GM12865 (cell line): ENCODE results near the gene TMEM167A.

Experiments used
- DNase-seq: peaks from one replicate; pipeline ENCODE4 v3.0.0; 2010; ENCODE audit warnings: low read depth
- H3K4me3 ChIP-seq: 2 replicates; pipeline ENCODE4 v1.5.1; 2011; ENCODE audit warnings: mild to moderate bottlenecking, low read depth, low read length, control low read depth
- TF ChIP-seq, protein P1 (sequence below): IDR thresholded peaks from 2 replicates; pipeline ENCODE4 v1.5.1; 2011; ENCODE audit warnings: low read length, control low read depth, low read depth, inconsistent platforms; ENCODE audit not compliant: insufficient read depth; ENCODE audit errors: missing control alignments

TMEM167A gene

DNA sequence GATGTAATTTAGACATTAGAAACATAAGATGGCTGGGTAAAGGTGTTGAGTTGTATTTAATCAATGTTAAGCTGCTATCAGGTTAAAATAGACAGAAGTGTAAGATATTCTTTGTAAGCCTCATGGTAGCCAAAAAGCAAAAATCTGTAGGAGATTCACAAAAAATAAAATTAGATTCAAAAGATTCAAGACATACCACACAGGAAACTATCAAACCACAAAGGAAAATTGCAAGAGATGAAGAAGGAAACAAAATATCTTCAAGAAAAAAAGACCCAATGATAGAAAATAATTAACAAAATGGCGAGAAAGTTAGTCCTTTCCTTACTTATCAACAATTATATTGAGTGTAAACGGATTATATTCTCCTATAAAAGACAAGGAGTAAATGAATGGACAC lies 15.4 kb upstream of the TMEM167A start:
- no peak overlapping the region for H3K4me3 ChIP-seq
- TF ChIP-seq, protein P1, sequence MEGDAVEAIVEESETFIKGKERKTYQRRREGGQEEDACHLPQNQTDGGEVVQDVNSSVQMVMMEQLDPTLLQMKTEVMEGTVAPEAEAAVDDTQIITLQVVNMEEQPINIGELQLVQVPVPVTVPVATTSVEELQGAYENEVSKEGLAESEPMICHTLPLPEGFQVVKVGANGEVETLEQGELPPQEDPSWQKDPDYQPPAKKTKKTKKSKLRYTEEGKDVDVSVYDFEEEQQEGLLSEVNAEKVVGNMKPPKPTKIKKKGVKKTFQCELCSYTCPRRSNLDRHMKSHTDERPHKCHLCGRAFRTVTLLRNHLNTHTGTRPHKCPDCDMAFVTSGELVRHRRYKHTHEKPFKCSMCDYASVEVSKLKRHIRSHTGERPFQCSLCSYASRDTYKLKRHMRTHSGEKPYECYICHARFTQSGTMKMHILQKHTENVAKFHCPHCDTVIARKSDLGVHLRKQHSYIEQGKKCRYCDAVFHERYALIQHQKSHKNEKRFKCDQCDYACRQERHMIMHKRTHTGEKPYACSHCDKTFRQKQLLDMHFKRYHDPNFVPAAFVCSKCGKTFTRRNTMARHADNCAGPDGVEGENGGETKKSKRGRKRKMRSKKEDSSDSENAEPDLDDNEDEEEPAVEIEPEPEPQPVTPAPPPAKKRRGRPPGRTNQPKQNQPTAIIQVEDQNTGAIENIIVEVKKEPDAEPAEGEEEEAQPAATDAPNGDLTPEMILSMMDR, result no peak
- DNase-seq, result no peak

DNA sequence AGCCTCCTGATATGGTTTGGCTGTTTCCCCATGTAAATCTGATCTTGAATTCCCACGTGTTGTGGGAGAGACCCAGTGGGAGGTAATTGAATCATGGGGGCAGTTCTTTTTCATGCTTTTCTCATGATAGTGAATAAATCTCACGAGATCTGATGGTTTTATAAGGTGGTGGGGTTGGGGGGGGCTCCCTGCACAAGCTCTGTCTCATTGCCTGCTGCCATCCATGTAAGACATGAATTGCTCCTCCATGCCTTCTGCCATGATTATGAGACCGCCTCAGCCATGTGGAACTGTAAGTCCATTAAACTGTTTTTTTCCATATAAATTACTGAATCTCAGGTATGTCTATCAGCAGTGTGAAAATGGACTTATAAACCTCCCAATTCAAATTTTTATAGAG lies 13.0 kb upstream of the TMEM167A start:
- DNase-seq, result no peak
- no peak overlapping the region for H3K4me3 ChIP-seq
- TF ChIP-seq, protein P1, result no peak

- TF ChIP-seq, protein P1, result no peak
- no peak for DNase-seq
- H3K4me3 ChIP-seq, result no peak overlapping the region
Observed at GRCh38 chr5:83085106-83085505, 7.9 kb upstream of the TMEM167A start.

DNA sequence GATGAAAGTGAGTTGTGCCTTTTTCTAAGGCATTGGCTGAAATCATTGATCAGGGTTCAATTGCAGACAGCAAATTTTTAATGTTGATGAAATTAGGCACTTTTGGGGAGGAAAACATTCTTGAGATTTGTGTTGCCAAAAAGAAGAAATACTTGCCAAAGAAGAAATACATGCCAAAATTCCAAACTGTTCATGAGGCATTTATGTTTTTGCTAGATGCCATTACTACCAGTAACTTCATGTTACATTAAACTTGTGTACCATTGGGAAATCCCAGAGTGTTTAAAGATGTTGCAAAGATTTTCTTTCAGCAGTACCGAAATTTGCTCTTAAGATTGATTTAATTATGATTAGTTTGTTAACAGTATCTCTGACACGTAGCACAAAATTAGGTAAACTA lies 7.1 kb upstream of the TMEM167A start:
- DNase-seq, result no peak
- H3K4me3 ChIP-seq, result no peak overlapping the region
- TF ChIP-seq, protein P1, result no peak

DNA sequence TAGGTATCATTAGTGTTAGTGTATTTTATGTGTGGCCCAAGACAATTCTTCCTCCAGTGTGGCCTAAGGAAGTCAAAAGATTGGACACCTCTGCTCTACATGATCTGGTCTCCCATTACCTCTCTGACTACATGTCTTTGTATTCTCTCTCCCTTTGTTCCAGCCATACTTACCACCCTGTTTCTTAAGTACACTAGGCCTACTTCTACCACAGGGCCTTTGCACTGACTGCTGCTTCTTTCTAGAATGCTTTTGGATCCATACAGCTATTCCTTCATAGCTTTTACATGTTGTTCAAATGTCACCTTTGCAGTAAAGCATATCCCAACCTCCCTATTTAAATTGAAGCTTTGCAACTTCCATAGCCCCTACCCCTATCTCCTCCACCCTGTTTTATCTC lies 5.6 kb upstream of the TMEM167A start:
- TF ChIP-seq, protein P1, result no peak
- no peak overlapping the region for H3K4me3 ChIP-seq

DNA sequence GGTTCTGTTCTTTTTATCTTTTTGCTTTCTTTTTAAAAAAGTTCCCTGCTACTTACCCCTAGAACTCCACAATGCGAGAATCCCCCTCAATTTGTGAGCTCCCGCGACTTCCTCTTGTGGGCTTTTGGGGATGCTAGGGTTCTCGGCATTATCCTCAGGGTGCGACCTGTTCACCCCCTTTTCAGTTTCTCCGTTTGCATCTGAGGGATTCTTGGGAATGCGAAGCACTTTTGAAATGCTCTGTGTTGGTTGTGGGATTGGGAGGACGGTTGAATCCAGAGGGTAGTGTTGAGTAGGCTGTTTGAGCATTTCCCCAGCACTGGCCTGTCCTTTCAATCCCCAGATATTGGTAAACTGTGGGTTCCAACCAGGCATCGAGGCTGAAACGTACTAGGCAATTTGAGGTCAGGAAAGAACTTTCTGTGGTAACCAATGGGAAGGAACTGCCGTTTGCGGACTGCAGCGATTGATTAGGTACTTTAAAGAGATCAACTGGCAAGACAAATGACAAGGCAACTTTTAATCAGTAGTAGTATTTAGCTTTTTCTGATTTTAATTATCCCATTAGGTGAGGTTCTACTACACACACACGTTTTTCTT lies 568 bp upstream of the TMEM167A start:
- peak; percentile 37 for DNase-seq

More for the DNA sequence above, 5.6 kb upstream of the TMEM167A start:
- DNase-seq, result no peak

More for the DNA sequence above, 568 bp upstream of the TMEM167A start:
- peak overlapping the region; percentile 97 for H3K4me3 ChIP-seq
- TF ChIP-seq, protein P1, result no peak
